Astrocyte of the spinal cord (primary cell): Measurements from ENCODE around the gene BRME1.

Experiments
- DNase-seq: peaks from one replicate; pipeline ENCODE4 v3.0.0; 2011; ENCODE audit warnings: low read depth, low spot score
- H3K4me3 ChIP-seq: 2 replicates; pipeline ENCODE4 v1.5.1; 2011; ENCODE audit warnings: low read depth, mild to moderate bottlenecking, low read length, moderate library complexity
- CTCF ChIP-seq: IDR thresholded peaks from 2 replicates; pipeline ENCODE4 v1.5.1; 2012; ENCODE audit warnings: low read depth, mild to moderate bottlenecking, low read length, inconsistent platforms
- in situ Hi-C: cut with HindIII; loops from 2 replicates; pipeline ENCODE4 v1.10.0; 2017; ENCODE audit warnings: low sequenced_read_pairs

Gene BRME1

GRCh38 chr19:13932911-13933393 is 27.0 kb upstream of the BRME1 start:
- H3K4me3 ChIP-seq = no peak overlapping the region
- no peak for TF ChIP-seq CTCF
- no peak for DNase-seq
- in situ Hi-C loops = no loop called here

- DNase-seq = no peak
- TF ChIP-seq CTCF = no peak
- H3K4me3 ChIP-seq = no peak overlapping the region
- in situ Hi-C loops = no loop called here
Observed at GRCh38 chr19:13932149-13932637, 26.3 kb upstream of the BRME1 start.

- H3K4me3 ChIP-seq = no peak overlapping the region
- DNase-seq = no peak
- TF ChIP-seq CTCF = no peak
- in situ Hi-C loops = no loop called here
Observed at GRCh38 chr19:13931391-13932148, 25.7 kb upstream of the BRME1 start.

- no peak for TF ChIP-seq CTCF
- DNase-seq = no peak
- in situ Hi-C loops = no loop called here
- no peak overlapping the region for H3K4me3 ChIP-seq
Observed at GRCh38 chr19:13930402-13930801, 24.5 kb upstream of the BRME1 start.

GRCh38 chr19:13929956-13930355 is 24.0 kb upstream of the BRME1 start:
- in situ Hi-C loops = no loop called here
- no peak for TF ChIP-seq CTCF

GRCh38 chr19:13929340-13929739 is 23.4 kb upstream of the BRME1 start:
- in situ Hi-C loops = no loop called here
- DNase-seq = no peak
- no peak overlapping the region for H3K4me3 ChIP-seq
- TF ChIP-seq CTCF = no peak

More at GRCh38 chr19:13929956-13930355, 24.0 kb upstream of the BRME1 start:
- H3K4me3 ChIP-seq = no peak overlapping the region
- DNase-seq = no peak
